22Rv1 (cell line): ENCODE results near the gene FCHSD2.
"Not testable (repeated sequence)": the region's sequence is repeated elsewhere in the genome, so short reads cannot be mapped to it uniquely, and the experiment has no call there.

Source experiments
- H3K27ac ChIP-seq: fragments of 450-650 bp; 2 replicates; pipeline ENCODE4 v1.5.1; 2017
- CTCF ChIP-seq: fragments of 450-650 bp; IDR thresholded peaks from 2 replicates; pipeline ENCODE4 v1.5.1; 2017; ENCODE audit warnings: mild to moderate bottlenecking
- ZFX ChIP-seq: fragments of 450-650 bp; IDR thresholded peaks from 2 replicates; pipeline ENCODE4 v1.6.1; 2017; ENCODE audit warnings: antibody characterized with exemption, borderline replicate concordance

FCHSD2 gene

GRCh38 chr11:73130181-73130580, 11.9 kb downstream of the FCHSD2 start:
- TF ChIP-seq ZFX, result no peak
- no peak for TF ChIP-seq CTCF
- H3K27ac ChIP-seq, result no peak overlapping the region

GRCh38 chr11:73129198-73129597, 12.9 kb downstream of the FCHSD2 start:
- TF ChIP-seq CTCF, result no peak
- TF ChIP-seq ZFX, result no peak
- no peak overlapping the region for H3K27ac ChIP-seq

DNA sequence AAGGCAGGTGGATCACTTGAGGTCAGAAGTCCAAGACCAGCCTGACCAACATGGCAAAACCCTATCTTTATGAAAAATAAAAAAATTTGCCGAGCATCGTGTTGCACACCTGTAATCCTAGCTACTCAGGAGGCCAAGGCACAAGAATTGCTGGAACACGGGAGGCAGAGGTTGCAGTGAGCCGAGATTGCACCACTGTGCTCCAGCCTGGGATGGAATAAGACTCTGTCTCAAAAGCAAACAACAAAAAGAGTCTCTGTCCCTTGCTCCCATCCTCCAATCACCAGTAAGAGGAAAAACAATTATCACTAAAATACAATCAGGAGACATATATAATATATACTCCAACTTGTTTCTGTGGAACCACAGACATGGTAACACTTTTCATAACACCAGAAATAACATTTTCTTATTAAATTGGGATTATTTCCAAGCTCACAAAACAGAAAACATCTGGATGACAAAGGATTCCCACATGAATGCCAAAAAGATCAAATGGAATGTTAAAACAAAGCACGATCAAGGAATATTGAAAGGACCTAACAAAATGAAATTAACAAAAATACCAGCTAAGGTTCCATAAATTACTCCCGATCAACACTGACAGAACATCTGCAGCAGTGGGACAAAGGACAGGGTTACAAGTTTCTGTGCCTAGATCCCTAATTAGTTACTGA, 15.2 kb downstream of the FCHSD2 start:
- TF ChIP-seq ZFX (no peak), CTCF (no peak)
- no peak overlapping the region for H3K27ac ChIP-seq

- no peak overlapping the region for H3K27ac ChIP-seq
- TF ChIP-seq ZFX, result no peak
- TF ChIP-seq CTCF, result no peak
Measured at GRCh38 chr11:73124800-73125199, 17.3 kb downstream of the FCHSD2 start.

- not testable (repeated sequence) for H3K27ac ChIP-seq
Measured at GRCh38 chr11:73123892-73124291, 18.2 kb downstream of the FCHSD2 start.

GRCh38 chr11:73121692-73122091, 20.4 kb downstream of the FCHSD2 start:
- TF ChIP-seq ZFX (no peak), CTCF (no peak)
- no peak overlapping the region for H3K27ac ChIP-seq

- H3K27ac ChIP-seq, result no peak overlapping the region
- TF ChIP-seq ZFX (no peak), CTCF (no peak)
Measured at GRCh38 chr11:73117071-73117470, 25.0 kb downstream of the FCHSD2 start.

GRCh38 chr11:73116636-73117035, 25.5 kb downstream of the FCHSD2 start:
- H3K27ac ChIP-seq, result no peak overlapping the region
- no peak for TF ChIP-seq CTCF
- no peak for TF ChIP-seq ZFX
